GOT3 (cell line): ENCODE results near the gene ADAMTS6.
"Not testable (repeated sequence)": the region's sequence is repeated elsewhere in the genome, so short reads cannot be mapped to it uniquely, and the experiment has no call there.

Experiments
- DNase-seq: peaks from one replicate; lab custom pipeline; 2025; ENCODE audit warnings: mixed read lengths; lab: John Stamatoyannopoulos, UW

ADAMTS6 gene

GRCh38 chr5:65481635-65482295 is at the start of gene ADAMTS6:
ADAMTS6 (minus strand) TSS chr5:65481920; CDS start chr5:65473673, 8,247 bp downstream.
- DNase-seq, result no peak

GRCh38 chr5:65530904-65531303 is 49.2 kb upstream of the ADAMTS6 start:
- no peak for DNase-seq

- no peak for DNase-seq
Measured at GRCh38 chr5:65525726-65526125, 44.0 kb upstream of the ADAMTS6 start.

GRCh38 chr5:65512170-65512937 is 30.6 kb upstream of the ADAMTS6 start:
- no peak for DNase-seq

GRCh38 chr5:65508978-65509377 is 27.3 kb upstream of the ADAMTS6 start:
- DNase-seq, result no peak

GRCh38 chr5:65506961-65507360 is 25.2 kb upstream of the ADAMTS6 start:
- no peak for DNase-seq

GRCh38 chr5:65489119-65489518 is 7.4 kb upstream of the ADAMTS6 start:
- DNase-seq, result no peak

GRCh38 chr5:65488038-65488687 is 6.4 kb upstream of the ADAMTS6 start:
- not testable (repeated sequence) for DNase-seq

GRCh38 chr5:65486803-65487202 is 5.1 kb upstream of the ADAMTS6 start:
- DNase-seq, result not testable (repeated sequence)

- DNase-seq, result no peak
Measured at GRCh38 chr5:65485405-65485804, 3.7 kb upstream of the ADAMTS6 start.

GRCh38 chr5:65483546-65484346 is 2.0 kb upstream of the ADAMTS6 start:
- no peak for DNase-seq

GRCh38 chr5:65482736-65483545 is 1.2 kb upstream of the ADAMTS6 start:
- no peak for DNase-seq

GRCh38 chr5:65482296-65482735 is 596 bp upstream of the ADAMTS6 start:
- no peak for DNase-seq

GRCh38 chr5:65481171-65481581 is 544 bp downstream of the ADAMTS6 start:
- no peak for DNase-seq

- no peak for DNase-seq
Measured at GRCh38 chr5:65480306-65480865, 1.3 kb downstream of the ADAMTS6 start.

- no peak for DNase-seq
Measured at GRCh38 chr5:65479527-65479926, 2.2 kb downstream of the ADAMTS6 start.

GRCh38 chr5:65478336-65478735 is 3.4 kb downstream of the ADAMTS6 start:
- no peak for DNase-seq

- no peak for DNase-seq
Measured at GRCh38 chr5:65475895-65476294, 5.8 kb downstream of the ADAMTS6 start.

GRCh38 chr5:65475336-65475735 is 6.4 kb downstream of the ADAMTS6 start:
- no peak for DNase-seq

- no peak for DNase-seq
Measured at GRCh38 chr5:65474130-65474711, 7.5 kb downstream of the ADAMTS6 start.
